ENCODE measurements around the gene CRYL1.

DNA sequence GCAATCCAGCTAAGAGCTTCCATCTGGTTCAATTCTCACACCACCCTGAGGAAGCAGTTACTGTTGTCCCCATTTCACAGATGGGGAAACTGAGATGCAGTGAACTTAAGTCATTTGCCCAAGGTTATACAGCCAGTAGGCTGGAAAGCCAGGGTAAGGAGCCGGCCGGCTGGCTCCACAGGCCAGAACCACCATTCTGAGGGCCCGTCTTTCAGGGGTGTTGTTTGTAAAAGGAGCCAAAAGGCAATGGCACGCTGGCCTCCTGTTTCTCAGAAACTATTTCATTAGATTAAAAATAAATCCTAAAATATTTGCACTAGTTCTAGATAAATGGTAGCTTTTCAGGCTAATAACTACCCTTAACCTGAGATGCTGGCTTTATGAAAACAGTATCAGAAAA, 114.9 kb downstream of the CRYL1 start:
- TF ChIP-seq, protein P1, sequence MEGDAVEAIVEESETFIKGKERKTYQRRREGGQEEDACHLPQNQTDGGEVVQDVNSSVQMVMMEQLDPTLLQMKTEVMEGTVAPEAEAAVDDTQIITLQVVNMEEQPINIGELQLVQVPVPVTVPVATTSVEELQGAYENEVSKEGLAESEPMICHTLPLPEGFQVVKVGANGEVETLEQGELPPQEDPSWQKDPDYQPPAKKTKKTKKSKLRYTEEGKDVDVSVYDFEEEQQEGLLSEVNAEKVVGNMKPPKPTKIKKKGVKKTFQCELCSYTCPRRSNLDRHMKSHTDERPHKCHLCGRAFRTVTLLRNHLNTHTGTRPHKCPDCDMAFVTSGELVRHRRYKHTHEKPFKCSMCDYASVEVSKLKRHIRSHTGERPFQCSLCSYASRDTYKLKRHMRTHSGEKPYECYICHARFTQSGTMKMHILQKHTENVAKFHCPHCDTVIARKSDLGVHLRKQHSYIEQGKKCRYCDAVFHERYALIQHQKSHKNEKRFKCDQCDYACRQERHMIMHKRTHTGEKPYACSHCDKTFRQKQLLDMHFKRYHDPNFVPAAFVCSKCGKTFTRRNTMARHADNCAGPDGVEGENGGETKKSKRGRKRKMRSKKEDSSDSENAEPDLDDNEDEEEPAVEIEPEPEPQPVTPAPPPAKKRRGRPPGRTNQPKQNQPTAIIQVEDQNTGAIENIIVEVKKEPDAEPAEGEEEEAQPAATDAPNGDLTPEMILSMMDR (IDR thresholded peaks at IDR 0.05), result no peak
- TF ChIP-seq POLR2AphosphoS5 (IDR thresholded peaks at IDR 0.05), result no peak

All from sigmoid colon (tissue), 4 donors.